Lung (tissue), 12 donors: ENCODE data around the gene GFRA1. TPM values are rescaled to one million over a fixed set of nuclear protein-coding genes. Genes with fewer than 3 reads are reported as not detected.

ENCODE experiments used
- ATAC-seq: fragments of 200-7000 bp; cut with Tn5 transposase; one replicate; pipeline ENCODE4 v1.9.1; 2020; ENCODE audit warnings: moderate number of reproducible peaks; ENCODE audit not compliant: insufficient read depth, low FRiP score
- DNase-seq, 3 donors: peaks; one replicate each; pipeline ENCODE4 v3.0.0-alpha.2; 2013 to 2017
- H3K27ac ChIP-seq, 2 donors: one replicate each; pipeline ENCODE4 v1.5.1; 2013; ENCODE audit warnings: mild to moderate bottlenecking in 2 of 2, moderate library complexity in 2 of 2, control low read depth in 1 of 2, inconsistent platforms in 1 of 2, low read depth in 1 of 2, low read length in 1 of 2
- H3K27me3 ChIP-seq, 3 donors: one replicate each; pipeline ENCODE4 v1.5.1; 2013; ENCODE audit warnings: low read length in 2 of 3; ENCODE audit not compliant: control insufficient read depth in 3 of 3, insufficient read depth in 3 of 3
- H3K36me3 ChIP-seq, 4 donors: one replicate each; pipeline ENCODE4 v1.5.1; 2013; ENCODE audit warnings: low read length in 4 of 4, mild to moderate bottlenecking in 1 of 4, moderate library complexity in 1 of 4; ENCODE audit not compliant: control insufficient read depth in 4 of 4, insufficient read depth in 4 of 4
- H3K4me1 ChIP-seq, 5 donors: one replicate each; pipeline ENCODE4 v1.5.1; 2013; ENCODE audit warnings: low read length in 5 of 5, mild to moderate bottlenecking in 2 of 5, moderate library complexity in 1 of 5; ENCODE audit not compliant: control insufficient read depth in 5 of 5, insufficient read depth in 5 of 5
- H3K4me3 ChIP-seq: one replicate; pipeline ENCODE4 v1.5.1; 2013; ENCODE audit warnings: mild to moderate bottlenecking, control low read depth, moderate library complexity
- H3K9ac ChIP-seq, 2 donors: one replicate each; pipeline ENCODE4 v1.5.1; 2013; ENCODE audit warnings: low read length in 2 of 2, control low read depth in 1 of 2; ENCODE audit not compliant: insufficient read depth in 1 of 2
- H3K9me3 ChIP-seq, 4 donors: one replicate each; pipeline ENCODE4 v1.5.1; 2013; ENCODE audit warnings: low read length in 3 of 4, mild to moderate bottlenecking in 1 of 4, moderate library complexity in 1 of 4; ENCODE audit not compliant: control insufficient read depth in 4 of 4, insufficient read depth in 3 of 4
- CTCF ChIP-seq: IDR thresholded peaks from 2 replicates; pipeline ENCODE4 v1.5.1; 2012; ENCODE audit warnings: mild to moderate bottlenecking; ENCODE audit errors: control extremely low read depth, extremely low read depth
- WGBS, 2 donors: extraction: QIAGEN DNeasy Blood & Tissue Kit; methylation state at CpG; one replicate each; pipeline ENCODE4 v1.1.7; 2013; 5-methylcytosine and 5-hydroxymethylcytosine counted together
- polyA plus RNA-seq, 2 donors: library from polyadenylated mRNA; stranded (reverse); fragments of 200-250 nt; gene quantifications; one replicate each; pipeline ENCODE4 v1.2.1, GENCODE V29; 2013
- total RNA-seq, 2 donors: library from RNA; depleted of rRNA in 1 of 2; stranded (reverse); fragments of >200 nt in 1 of 2; gene quantifications; one replicate each; pipeline ENCODE4 v1.2.1, GENCODE V29; 2014 to 2021
- donor health status: control.
- donor health status: control.
- donor health status: Bipolar disorder and iron deficiency.
- donor health status: healthy.
- donor health status: DM: yes; HTN: yes; CAD: no.

GFRA1 gene
- total and polyA plus RNA-seq, 4 donors: 0.51 to 30.4 (median 1.4) TPM

- Histone ChIP-seq H3K9me3 (no peaks in the 10 kb centered on the region), H3K4me1 (no peaks in the 10 kb centered on the region), H3K27me3 (no peaks in the 10 kb centered on the region), H3K9ac (no peak overlapping the region), H3K4me3 (no peak overlapping the region), H3K27ac (no peak overlapping the region), H3K36me3 (no peaks in the 10 kb centered on the region)
- no peak for ATAC-seq
- DNase-seq: no peak
- no peak for TF ChIP-seq CTCF
- WGBS, 2 donors: 63 to 67% methylated on average over 7 of the region's 7 CpGs
Measured at GRCh38 chr10:116296291-116296721, 23.3 kb upstream of the GFRA1 start.

DNA sequence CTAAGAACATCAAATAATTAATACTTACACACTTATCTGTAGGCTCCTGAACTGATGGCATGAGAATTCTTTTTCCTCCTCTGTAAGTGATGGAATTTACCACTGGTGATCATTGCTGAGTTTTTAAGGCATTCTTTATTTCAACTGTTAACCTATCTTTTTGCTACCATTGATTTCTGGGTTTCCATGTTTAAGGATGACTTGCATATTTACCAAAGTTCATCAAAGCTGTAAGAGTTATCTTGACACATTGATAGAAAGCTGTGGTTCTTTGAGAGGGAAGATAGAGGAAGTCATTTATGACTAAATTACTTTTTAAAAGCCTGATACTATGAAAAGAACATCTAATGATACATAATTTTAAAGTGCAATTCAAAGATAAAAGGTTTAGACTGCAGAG, 19.5 kb upstream of the GFRA1 start:
- no peak for TF ChIP-seq CTCF
- Histone ChIP-seq H3K9me3 (no peaks in the 10 kb centered on the region), H3K27me3 (no peaks in the 10 kb centered on the region), H3K4me1 (no peaks in the 10 kb centered on the region), H3K27ac (no peak overlapping the region), H3K4me3 (no peak overlapping the region), H3K36me3 (no peaks in the 10 kb centered on the region), H3K9ac (no peak overlapping the region)
- DNase-seq: no peak
- ATAC-seq: no peak

GRCh38 chr10:116289652-116290051, 16.6 kb upstream of the GFRA1 start:
- Histone ChIP-seq H3K9me3 (no peaks in the 10 kb centered on the region), H3K36me3 (no peaks in the 10 kb centered on the region), H3K4me1 (no peaks in the 10 kb centered on the region), H3K27me3 (no peaks in the 10 kb centered on the region), H3K27ac (no peak overlapping the region), H3K9ac (no peak overlapping the region), H3K4me3 (no peak overlapping the region)
- WGBS, 2 donors: 0 to 11% methylated on average over 1 of the region's 1 CpG
- DNase-seq (no peak), ATAC-seq (no peak)
- no peak for TF ChIP-seq CTCF

DNA sequence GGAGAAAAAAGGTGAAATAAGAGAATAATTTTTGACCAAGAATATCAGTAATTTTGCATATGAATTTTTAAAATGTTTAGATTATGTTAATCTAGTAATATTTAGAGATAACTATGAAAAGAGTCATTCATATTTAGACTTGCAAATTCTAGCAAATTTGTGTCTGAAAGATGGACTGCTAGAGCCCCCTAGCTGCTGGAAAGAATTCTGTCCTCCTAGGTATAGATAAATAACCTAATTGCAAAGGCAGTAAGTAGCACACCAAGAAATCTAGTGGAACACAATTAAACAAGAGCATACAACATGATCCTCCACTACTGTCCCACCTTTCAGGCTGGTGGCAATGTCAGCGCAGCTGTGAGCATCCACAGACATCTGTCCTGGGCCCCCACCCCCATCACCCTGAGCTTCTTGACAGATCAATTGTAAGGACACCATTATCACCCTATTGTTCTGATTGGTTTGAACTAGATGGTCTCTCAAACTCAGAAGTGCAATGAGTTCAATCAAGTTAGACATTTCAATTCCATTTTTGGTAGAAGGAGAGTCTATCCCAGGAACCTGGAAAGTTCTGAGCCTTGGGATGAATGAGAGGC, 15.0 kb upstream of the GFRA1 start:
- H3K9me3 ChIP-seq: no peaks in the 10 kb centered on the region
- H3K4me3 ChIP-seq: no peak overlapping the region
- H3K27ac ChIP-seq: no peak overlapping the region
- 36 to 40% methylated on average over 1 of the region's 1 CpG for WGBS, 2 donors
- TF ChIP-seq CTCF: no peak
- no peak overlapping the region for H3K9ac ChIP-seq
- H3K4me1 ChIP-seq: no peaks in the 10 kb centered on the region
- H3K27me3 ChIP-seq: no peaks in the 10 kb centered on the region
- ATAC-seq: peak; percentile 19
- H3K36me3 ChIP-seq: no peaks in the 10 kb centered on the region
- peak; percentile 68 to 83 (median 74) for DNase-seq
